Activated naive CD4-positive, alpha-beta T cell (primary cell): ENCODE results near the gene EN2.

Experiments
- DNase-seq, 4 experiments: peaks; one replicate each; lab custom pipeline; 2025; lab: John Stamatoyannopoulos, UW

EN2 gene

GRCh38 chr7:155458111-155458877 is at the start of gene EN2:
Gene EN2 (plus strand): TSS chr7:155458129. CDS start chr7:155458378, 249 bp downstream.
- DNase-seq, result no peak

DNA sequence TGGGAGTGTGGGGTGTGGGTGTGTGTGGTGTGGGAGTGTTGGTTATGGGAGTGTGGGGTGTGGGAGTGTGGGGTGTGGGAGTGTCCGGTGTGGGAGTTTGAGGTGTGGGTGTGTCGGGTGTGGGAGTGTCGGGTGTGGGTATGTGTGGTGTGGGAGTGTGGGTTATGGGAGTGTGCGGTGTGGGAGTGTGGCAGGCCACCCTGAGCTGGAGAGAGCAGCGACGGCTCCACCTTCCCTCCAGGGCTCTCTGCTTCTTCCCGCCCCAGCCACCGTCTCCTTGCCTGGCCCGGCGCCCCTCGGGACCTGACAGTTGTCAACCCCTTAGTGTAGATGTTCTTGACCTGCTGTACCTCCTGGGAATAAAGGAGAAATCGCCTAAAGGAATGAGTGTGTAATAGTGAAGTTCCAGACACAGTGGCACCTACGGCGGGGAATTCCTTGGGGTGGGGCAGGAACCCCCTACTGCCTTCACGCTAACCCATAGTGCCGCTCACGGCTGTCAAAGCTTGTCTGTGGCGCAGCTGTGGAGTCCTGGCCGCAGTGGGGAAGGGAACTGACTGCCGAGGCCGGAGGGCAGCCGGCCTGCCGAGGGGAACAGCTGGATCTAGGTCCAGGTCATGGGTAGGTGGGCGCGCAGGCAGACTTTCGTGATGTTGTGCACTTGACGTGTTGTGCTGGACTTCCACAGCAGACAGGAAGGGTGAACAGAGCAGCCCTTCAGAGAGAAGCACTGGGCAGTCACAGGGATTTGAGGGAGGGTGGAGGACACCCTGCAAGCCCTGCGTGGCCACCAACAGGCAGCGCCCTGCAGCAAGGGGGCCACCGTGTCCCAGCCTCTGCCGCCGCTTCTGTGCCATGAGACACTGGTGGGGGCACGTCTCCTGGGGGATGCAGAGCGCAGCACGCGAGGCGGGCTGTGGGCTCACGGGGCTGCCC is 49.0 kb upstream of the EN2 start:
- no peak for DNase-seq

DNA sequence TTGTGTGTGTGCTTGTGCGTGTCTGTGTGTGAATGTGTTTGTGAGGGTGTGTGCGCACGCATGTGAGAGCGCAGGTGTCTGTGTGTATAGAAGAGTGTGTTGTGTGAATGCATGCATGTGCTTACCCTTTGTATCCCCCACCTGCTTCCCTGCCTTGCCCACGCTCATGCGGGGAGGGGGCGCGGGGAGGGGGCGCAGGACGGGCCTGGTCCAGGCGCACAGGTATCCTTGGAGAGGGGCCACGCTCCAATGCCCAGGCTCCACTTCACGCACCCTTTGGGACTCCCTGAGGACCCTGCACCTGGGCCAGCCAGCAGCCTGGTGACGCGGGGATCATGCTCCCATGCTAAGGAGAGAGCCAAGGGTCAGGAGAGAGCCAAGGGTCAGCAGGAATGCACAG is 47.9 kb upstream of the EN2 start:
- no peak for DNase-seq

- DNase-seq, result no peak
Measured at GRCh38 chr7:155410431-155410830, 47.5 kb upstream of the EN2 start.

- DNase-seq, result no peak
Measured at GRCh38 chr7:155411718-155412415, 46.1 kb upstream of the EN2 start.

DNA sequence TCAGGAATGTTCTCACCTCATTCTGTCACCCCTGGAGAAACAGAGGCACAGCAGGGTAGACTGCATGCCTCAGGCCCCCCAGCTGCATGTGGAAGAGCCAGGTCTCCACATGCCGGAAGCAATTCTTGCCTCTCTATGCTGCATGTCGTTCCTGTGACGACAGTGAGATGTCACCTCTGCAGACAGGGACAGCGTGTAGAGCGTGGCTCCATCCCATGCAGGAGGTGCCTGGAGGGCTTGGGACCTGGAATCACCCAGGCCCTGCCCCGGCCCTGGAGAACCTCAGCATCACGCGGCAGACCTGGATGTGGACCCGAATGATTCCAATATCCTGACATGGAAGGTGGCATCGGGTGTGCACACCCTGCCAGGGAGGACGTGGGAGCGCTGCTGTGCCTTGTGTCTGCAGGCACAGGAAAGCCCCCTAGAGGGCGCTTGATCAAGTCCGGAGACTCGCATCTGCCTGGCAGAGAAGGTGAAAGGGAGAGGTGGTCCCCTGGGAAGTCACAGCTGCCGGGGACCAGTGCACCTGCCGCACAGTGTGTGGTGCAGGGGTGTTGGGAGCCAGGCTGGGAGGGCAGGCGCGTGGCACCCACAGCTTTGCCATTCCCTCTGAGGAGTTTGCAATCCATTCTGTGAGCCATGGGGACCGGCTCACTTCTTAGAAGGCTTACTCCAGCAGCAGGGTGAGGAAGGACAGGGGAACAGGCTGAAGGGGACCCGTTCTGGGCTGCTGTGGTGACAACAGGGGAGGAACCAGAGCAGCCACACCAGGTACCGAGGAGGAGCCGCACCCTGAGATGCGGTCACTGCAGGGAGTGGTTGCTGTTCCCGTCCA is 45.3 kb upstream of the EN2 start:
- DNase-seq, result peak in 1 of 4 experiments; percentile 10

GRCh38 chr7:155414547-155415492 is 43.1 kb upstream of the EN2 start:
- DNase-seq, result no peak

GRCh38 chr7:155416646-155417380 is 41.1 kb upstream of the EN2 start:
- DNase-seq, result no peak

DNA sequence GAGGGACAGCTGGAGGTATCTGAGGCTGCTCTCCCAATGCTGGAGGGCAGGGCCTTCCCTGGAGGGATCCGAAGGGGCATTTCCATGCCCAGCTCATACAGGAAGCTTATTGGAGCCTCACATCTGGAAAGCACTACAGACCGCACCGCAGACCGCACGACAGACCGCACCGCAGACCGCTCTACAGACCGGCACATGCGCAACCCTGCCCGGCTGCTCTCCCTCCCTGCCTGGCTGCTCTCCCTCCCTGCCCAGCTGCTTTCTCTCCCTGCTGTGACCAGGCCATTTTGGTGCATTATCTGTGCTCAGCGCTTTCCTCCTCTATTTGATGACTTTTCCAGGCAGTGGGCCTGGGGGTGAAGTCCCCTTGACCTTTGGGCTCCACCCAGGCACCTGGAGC is 39.6 kb upstream of the EN2 start:
- DNase-seq, result no peak

GRCh38 chr7:155418941-155419755 is 38.8 kb upstream of the EN2 start:
- no peak for DNase-seq

GRCh38 chr7:155420116-155420515 is 37.8 kb upstream of the EN2 start:
- no peak for DNase-seq

DNA sequence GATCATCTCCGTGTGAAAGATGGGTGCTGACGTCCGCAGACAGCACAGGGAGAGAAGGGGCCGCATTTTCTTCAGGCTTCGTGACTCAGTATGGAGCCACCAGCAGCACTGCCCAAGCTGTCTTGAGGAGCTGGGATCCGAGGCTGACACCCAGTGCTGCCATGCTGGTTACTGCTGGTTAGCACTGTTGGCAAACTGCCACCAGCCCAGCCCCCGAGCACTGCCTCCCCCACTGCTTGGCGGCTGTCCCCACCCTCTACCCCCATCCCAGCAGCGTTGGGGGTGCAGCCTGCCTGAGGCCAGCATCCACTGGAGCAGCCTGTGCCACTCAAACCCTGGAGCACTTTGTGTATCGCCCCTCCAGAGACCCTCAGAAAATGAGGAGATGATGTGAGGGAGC is 35.8 kb upstream of the EN2 start:
- DNase-seq, result no peak

DNA sequence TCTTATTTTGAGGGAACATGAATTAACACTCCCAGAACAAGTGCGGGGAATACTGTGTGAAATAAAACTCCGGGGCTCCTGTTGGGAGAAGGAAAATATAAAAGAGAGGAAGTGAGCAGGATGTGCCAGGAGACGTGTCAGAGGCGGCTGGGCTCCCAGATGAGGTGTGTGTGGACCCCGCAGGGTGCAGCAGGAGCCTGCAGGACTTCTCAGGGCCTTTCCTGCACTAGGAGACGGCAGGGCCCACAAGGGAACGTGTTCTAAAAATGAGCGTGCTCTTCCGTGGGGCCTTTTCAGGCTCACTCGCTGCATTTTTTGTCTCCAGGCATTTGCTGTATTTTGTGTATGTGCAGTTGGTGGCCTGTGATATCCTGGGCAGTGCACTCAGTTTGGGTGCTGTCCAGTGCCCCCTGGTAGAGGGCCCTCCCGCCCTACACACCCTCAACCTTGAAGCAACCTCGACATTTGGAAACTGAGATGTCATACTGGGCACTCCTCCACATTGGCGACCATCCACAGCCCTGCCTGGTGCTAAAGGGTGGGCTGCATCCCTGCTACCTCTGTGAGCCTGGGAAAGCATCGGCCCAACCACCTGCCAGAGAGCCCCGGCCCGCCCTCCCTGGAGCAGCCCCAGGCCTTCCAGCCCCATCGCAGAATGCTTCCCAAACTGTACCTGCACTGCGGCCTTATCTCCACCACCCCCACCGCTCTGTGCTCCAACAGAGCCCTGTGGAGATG is 35.2 kb upstream of the EN2 start:
- DNase-seq, result no peak

GRCh38 chr7:155423337-155424285 is 34.3 kb upstream of the EN2 start:
- DNase-seq, result no peak

DNA sequence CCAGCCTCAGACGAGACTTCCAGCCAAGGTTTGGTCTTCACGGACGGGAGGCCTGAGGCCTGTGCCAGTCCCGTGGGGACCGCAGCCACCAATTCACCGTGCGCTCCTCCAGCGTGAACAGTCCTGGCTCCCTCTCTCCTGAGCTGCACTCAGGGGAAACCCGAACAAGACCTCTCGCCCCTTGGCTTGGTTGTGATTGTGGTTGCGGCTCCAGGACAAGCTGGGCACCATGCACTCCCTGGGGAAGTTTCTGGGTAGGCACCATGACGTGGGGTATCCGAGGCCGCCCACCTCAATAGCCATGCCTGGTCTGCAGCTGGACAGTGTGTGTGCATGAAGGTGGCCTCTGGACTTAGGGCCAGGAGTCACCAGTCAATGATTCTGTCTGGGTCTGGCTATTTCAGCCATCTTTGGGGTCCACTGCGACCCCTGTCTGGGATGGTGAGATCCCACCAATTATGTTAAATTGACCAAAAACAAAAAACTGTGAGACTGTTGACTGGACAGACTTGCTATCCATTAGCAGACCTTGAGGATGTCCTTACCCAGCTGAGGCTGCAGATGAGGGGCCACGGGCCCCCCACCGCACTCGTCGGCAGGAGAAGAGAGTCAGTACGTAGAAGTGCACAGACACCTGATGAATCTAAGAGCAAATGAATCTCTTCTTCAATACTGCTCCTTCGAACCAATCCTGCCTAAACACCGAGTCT is 33.5 kb upstream of the EN2 start:
- DNase-seq, result no peak

GRCh38 chr7:155425011-155425340 is 33.0 kb upstream of the EN2 start:
- DNase-seq, result no peak
